Activated CD4-positive, alpha-beta T cell treated with anti-CD3 and anti-CD28 coated beads for 36 hours (primary cell): ENCODE results near the gene RAB31. TPM values are rescaled to one million over a fixed set of nuclear protein-coding genes. Genes with fewer than 3 reads are reported as not detected.

ENCODE experiments used
- ATAC-seq: fragments of 200-7000 bp; cut with Tn5 transposase; one replicate; pipeline ENCODE4 v1.10.0; 2021; ENCODE audit warnings: mild to moderate bottlenecking, moderate library complexity
- CTCF ChIA-PET: fragments of 350-600 bp; sonication (Branson Sonifier 250); formaldehyde crosslinking; loops from one replicate; lab custom pipeline; 2021; ENCODE audit warnings: antibody characterized with exemption; lab: Charles Lee
- POLR2A ChIA-PET: fragments of 350-600 bp; sonication (Branson Sonifier 250); formaldehyde crosslinking; loops from one replicate; lab custom pipeline; 2021; ENCODE audit warnings: antibody characterized with exemption, inconsistent platforms; lab: Charles Lee
- DNase-seq: peaks from one replicate; pipeline ENCODE4 v3.0.0-alpha.2; 2020
- H3K27ac Mint-ChIP-seq: one replicate; pipeline ENCODE4 v1.8.0; 2021; ENCODE audit warnings: mixed read lengths
- H3K27me3 Mint-ChIP-seq: one replicate; pipeline ENCODE4 v1.8.0; 2021; ENCODE audit warnings: mixed read lengths
- H3K36me3 Mint-ChIP-seq: one replicate; pipeline ENCODE4 v1.8.0; 2021; ENCODE audit warnings: low read depth, mixed read lengths
- H3K4me1 Mint-ChIP-seq: one replicate; pipeline ENCODE4 v1.8.0; 2021; ENCODE audit warnings: mixed read lengths
- H3K4me3 Mint-ChIP-seq: one replicate; pipeline ENCODE4 v1.8.0; 2021; ENCODE audit warnings: mild to moderate bottlenecking, moderate library complexity, mixed read lengths
- H3K9me3 Mint-ChIP-seq: one replicate; pipeline ENCODE4 v1.8.0; 2021; ENCODE audit warnings: low read depth, mixed read lengths
- intact Hi-C, 2 experiments: fragments of 100-400 bp; cut with DNase I in 1 of 2; cut with micrococcal nuclease in 1 of 2; formaldehyde crosslinking; loops; one replicate each; pipeline versions ENCODE4 v1.14.2 to v1.15.1; 2022 to 2024; cut with DNase I, micrococcal nuclease
- total RNA-seq, 2 experiments: library from RNA; stranded (reverse); gene quantifications; one replicate each; pipeline ENCODE4 v1.2.3, GENCODE V29; 2021

RAB31 gene
- total RNA-seq, 2 experiments from 2014 or later: 0.48 to 1.8 TPM

DNA sequence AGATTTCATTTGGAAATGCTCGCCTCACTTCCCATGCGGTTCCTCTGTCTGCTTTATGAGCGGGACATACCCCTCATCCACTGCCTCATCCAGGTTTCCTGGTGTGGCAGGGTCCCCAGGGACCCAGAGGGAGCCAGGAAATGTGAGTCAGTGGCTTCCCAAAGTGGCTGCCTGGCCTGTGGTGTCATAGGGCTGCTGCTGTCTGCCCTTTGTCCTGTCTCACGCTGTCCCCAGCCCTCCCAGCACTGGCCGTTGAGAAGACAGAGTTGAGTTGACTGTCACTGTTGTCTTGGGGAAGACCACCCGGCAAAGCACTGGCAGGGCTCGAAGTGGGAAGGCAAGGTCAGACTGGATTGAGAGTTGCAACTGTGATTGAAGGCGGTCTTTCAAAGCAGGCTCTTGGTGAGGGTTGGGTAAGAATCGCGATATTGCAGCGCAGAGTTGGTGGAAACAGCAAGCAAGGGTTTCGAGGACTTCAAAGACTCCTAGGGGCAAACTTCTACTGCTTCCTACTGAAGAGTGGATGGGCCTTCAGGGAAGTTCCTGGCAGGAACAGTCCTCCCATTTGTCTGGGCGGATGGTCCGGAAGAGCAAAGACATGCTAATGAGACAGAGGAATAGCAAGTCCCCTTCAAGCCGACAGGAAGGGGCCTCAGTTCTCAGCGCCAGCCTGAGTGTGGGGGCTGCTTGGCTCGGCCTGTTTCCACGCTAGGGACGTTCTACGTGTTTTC, 33.9 kb downstream of the RAB31 start:
- ATAC-seq (no peak), DNase-seq (no peak)
- H3K36me3 Mint-ChIP-seq: no peaks in the 10 kb centered on the region
- peaks cover 21% of the 10 kb centered on the region for H3K27me3 Mint-ChIP-seq
- ChIA-PET POLR2A (no interaction called here), CTCF (no interaction called here)
- no peak overlapping the region for H3K27ac Mint-ChIP-seq
- no peak overlapping the region for H3K4me3 Mint-ChIP-seq
- no peaks in the 10 kb centered on the region for H3K4me1 Mint-ChIP-seq
- intact Hi-C loops: no loop called here
- H3K9me3 Mint-ChIP-seq: no peaks in the 10 kb centered on the region

DNA sequence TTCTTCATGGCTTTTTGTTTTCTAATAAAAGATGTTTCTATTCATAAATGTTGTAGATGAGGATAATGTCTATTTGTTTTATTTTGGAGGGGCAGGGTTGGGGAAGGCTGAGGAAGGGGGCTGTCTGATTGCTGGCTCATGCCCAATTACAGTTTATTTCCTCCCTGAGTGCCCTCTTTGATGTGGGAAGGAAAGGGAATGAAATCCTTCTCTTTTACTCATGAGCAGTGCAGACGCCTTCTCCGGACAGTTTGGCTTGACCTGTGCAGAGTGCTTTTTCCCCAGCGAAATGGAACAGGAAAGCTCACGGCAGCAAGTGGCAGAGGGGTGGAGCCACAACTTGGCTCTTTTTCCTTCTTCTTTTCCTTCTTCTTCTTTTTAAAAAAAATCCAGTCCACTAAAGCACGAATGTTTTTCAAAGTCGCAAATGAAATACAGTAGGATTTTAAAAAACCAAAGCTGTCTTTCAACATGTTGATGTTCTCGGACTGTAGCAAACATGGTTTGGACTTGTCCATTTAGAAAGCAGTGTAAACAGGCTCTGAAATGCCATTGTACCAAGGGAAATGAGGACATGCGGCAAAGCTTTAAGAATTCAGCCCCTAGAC, 34.5 kb downstream of the RAB31 start:
- intact Hi-C loops: no loop called here
- ATAC-seq (no peak), DNase-seq (no peak)
- ChIA-PET POLR2A (no interaction called here), CTCF (interaction anchor here (1.0 kb wide), 1 partner anchor 11 kb away, joined by 3 read pairs; no protein-coding TSS in a partner anchor)
- H3K4me3 Mint-ChIP-seq: no peak overlapping the region
- H3K36me3 Mint-ChIP-seq: no peaks in the 10 kb centered on the region
- no peaks in the 10 kb centered on the region for H3K9me3 Mint-ChIP-seq
- no peak overlapping the region for H3K27ac Mint-ChIP-seq
- H3K4me1 Mint-ChIP-seq: no peaks in the 10 kb centered on the region
- peaks cover 21% of the 10 kb centered on the region for H3K27me3 Mint-ChIP-seq

DNA sequence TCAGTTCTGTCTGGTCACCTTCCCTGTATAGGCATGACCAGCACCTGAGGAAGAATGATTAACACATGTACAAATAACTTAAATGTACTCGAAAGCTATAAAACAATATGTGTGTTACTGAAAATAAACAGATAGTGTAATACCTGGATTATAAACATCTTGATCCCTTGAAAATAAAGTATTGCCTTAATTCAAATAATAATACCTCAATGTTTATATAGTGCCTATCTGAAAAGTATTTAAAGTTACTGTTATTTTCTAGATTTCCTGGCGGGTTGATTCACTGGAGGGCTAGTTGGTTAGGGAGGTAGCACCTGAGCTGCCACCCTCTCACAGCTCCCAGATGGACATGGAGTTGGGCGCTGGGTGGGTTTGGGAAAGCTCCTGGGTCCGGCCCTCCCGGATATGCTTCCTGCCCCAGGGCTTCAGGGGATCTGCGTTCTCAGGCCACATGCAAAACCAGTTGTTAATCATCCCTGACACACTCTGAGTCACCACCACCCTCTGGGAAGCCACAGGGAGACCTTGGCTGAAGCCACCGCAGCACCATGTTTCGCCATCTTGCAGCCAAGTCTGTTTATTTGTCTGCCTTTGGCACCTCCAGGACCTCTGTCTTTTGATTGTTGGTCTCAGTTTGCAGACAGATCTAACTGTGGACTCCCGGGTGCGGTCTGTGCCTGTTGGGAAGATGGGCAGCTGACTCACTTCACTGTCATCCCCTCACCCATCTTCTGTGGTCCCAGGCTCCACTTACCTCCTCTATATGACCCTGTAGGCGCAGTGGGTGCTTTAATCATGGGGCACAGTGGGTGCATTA, 35.3 kb downstream of the RAB31 start:
- intact Hi-C loops: no loop called here
- POLR2A ChIA-PET: no interaction called here
- DNase-seq: peak; percentile 24
- H3K4me1 Mint-ChIP-seq: no peaks in the 10 kb centered on the region
- H3K27me3 Mint-ChIP-seq: peaks cover 21% of the 10 kb centered on the region
- H3K36me3 Mint-ChIP-seq: no peaks in the 10 kb centered on the region
- no peaks in the 10 kb centered on the region for H3K9me3 Mint-ChIP-seq
- no peak overlapping the region for H3K27ac Mint-ChIP-seq
- H3K4me3 Mint-ChIP-seq: no peak overlapping the region
- ATAC-seq: no peak
- CTCF ChIA-PET: interaction anchor here (1.0 kb wide), 1 partner anchor 12 kb away, joined by 3 read pairs; no protein-coding TSS in a partner anchor

DNA sequence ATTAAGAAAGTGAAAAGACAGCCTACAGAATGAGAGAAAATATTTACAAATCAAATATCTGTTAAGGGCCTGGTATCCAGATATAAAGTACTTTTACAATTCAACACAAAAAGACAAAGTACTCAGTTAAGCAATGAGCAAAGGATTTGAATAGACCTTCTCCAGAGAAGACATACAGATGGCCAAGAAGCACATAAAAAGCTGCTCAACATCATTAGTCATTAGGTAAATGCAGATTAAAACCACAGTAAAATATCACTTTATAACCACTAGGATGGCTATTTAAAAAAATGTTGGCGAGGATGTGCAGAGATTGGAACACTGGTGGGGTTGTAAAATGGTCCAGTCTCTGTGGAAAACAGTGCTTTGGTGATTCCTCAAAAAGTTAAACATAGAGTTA, 38.9 kb downstream of the RAB31 start:
- DNase-seq: no peak
- Mint-ChIP-seq H3K36me3 (no peaks in the 10 kb centered on the region), H3K9me3 (no peaks in the 10 kb centered on the region), H3K4me3 (no peak overlapping the region), H3K27me3 (peaks cover 17% of the 10 kb centered on the region), H3K27ac (no peak overlapping the region), H3K4me1 (no peaks in the 10 kb centered on the region)
- ATAC-seq: no peak
- intact Hi-C loops: loop anchor here in 1 of 2 experiments (5.0 kb wide), 1 partner anchor 120 kb away; no protein-coding TSS in a partner anchor
- ChIA-PET POLR2A (no interaction called here), CTCF (no interaction called here)

DNA sequence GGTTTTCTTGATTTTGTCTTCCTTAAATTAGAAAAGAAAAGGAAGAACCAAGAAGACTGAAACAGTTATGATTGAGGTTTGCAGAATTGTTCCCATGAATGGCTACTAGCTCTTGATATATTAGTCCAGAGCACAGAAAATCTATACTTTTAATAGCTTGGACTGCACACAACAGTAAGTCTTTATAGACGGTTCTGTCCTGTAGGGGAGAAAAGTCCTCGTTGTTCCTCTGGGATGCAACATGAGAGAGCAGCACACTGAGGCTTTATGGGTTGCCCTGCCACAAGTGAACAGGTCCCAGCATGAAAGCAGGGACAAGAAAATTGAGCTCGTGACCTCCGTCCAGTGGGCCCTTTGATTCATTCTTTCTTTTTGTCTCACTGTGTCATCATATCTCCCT, 41.5 kb downstream of the RAB31 start:
- Mint-ChIP-seq H3K4me3 (no peak overlapping the region), H3K27ac (no peak overlapping the region), H3K36me3 (no peaks in the 10 kb centered on the region), H3K27me3 (peaks cover 4% of the 10 kb centered on the region), H3K4me1 (no peaks in the 10 kb centered on the region), H3K9me3 (no peaks in the 10 kb centered on the region)
- ATAC-seq: no peak
- intact Hi-C loops: loop anchor here in 1 of 2 experiments (5.0 kb wide), 1 partner anchor 122 kb away; no protein-coding TSS in a partner anchor
- CTCF ChIA-PET: interaction anchor here (0.6 to 1.2 kb wide), 2 partner anchors 16 to 599 kb away, joined by 3 to 4 read pairs; no protein-coding TSS in a partner anchor
- POLR2A ChIA-PET: no interaction called here
- no peak for DNase-seq

DNA sequence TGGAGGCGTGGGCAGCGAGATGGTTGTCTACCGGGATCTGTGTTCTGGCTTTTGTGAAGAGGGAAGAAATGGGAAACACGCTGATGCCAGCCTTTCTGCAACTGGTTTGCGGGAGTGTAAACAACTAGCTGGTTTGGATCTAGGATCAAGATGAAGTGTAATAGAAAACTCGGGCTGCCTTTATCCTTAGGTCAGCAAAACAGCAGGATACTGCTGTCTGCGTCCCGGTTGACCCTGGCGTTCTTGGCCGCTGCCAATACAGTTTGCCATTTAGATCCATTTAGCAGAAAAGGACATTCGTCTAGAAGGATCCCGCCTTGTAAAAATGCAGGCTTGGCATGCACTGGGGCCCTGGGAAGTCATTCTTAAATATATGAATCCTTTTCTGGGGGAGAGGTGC, 42.0 kb downstream of the RAB31 start:
- intact Hi-C loops: no loop called here
- H3K9me3 Mint-ChIP-seq: no peaks in the 10 kb centered on the region
- ATAC-seq (no peak), DNase-seq (no peak)
- H3K36me3 Mint-ChIP-seq: no peaks in the 10 kb centered on the region
- peaks cover under 1% of the 10 kb centered on the region for H3K27me3 Mint-ChIP-seq
- no peaks in the 10 kb centered on the region for H3K4me1 Mint-ChIP-seq
- no peak overlapping the region for H3K4me3 Mint-ChIP-seq
- CTCF ChIA-PET: interaction anchor here (1.2 kb wide), 1 partner anchor 15 kb away, joined by 4 read pairs; no protein-coding TSS in a partner anchor
- no peak overlapping the region for H3K27ac Mint-ChIP-seq
- POLR2A ChIA-PET: no interaction called here

DNA sequence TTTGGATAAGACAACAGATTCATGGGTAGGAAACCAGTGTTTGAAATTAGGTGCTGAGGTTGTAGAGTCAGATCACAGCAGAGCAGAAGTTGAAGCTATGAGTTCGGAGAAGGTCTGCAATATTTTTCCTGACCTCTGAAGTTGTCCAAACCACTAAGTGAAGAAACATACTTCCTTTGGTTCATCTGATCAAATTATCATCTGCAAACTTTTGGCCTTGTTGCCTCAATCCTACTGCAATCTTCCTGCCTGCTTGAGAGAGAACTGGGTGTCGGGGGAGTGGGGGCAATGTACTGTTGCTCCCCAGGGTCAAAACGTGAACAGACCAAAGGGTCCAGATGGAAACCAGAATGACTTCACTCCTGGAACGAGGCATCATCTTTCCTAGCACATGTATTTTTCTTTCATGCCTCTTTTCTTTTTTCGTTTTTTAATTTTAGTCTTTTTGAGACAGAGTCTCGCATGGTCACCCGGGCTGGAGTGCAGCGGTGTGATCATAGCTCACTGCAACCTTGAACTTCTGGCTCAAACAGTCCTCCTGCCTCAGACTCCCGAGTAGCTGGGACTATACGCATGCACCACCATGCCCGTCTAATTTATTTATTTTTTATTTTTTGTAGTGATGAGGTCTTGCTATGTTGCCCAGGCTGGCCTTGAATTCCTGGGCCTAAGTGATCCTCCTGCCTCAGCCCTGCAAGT, 42.7 kb downstream of the RAB31 start:
- no peaks in the 10 kb centered on the region for H3K9me3 Mint-ChIP-seq
- DNase-seq: no peak
- ATAC-seq: no peak
- H3K4me1 Mint-ChIP-seq: no peaks in the 10 kb centered on the region
- intact Hi-C loops: no loop called here
- ChIA-PET POLR2A (interaction anchor here (0.6 kb wide), 1 partner anchor 1764 kb away, joined by 4 read pairs; no protein-coding TSS in a partner anchor), CTCF (no interaction called here)
- no peak overlapping the region for H3K27ac Mint-ChIP-seq
- no peak overlapping the region for H3K4me3 Mint-ChIP-seq
- H3K36me3 Mint-ChIP-seq: no peaks in the 10 kb centered on the region
- no peaks in the 10 kb centered on the region for H3K27me3 Mint-ChIP-seq

- DNase-seq: no peak
- no peaks in the 10 kb centered on the region for H3K36me3 Mint-ChIP-seq
- CTCF ChIA-PET: no interaction called here
- POLR2A ChIA-PET: no interaction called here
- no peaks in the 10 kb centered on the region for H3K27me3 Mint-ChIP-seq
- no peak for ATAC-seq
- H3K27ac Mint-ChIP-seq: no peak overlapping the region
- H3K4me1 Mint-ChIP-seq: no peaks in the 10 kb centered on the region
- no peak overlapping the region for H3K4me3 Mint-ChIP-seq
- intact Hi-C loops: no loop called here
- no peaks in the 10 kb centered on the region for H3K9me3 Mint-ChIP-seq
These were observed 43.4 kb downstream of the RAB31 start for GRCh38 chr18:9751371-9752031.

DNA sequence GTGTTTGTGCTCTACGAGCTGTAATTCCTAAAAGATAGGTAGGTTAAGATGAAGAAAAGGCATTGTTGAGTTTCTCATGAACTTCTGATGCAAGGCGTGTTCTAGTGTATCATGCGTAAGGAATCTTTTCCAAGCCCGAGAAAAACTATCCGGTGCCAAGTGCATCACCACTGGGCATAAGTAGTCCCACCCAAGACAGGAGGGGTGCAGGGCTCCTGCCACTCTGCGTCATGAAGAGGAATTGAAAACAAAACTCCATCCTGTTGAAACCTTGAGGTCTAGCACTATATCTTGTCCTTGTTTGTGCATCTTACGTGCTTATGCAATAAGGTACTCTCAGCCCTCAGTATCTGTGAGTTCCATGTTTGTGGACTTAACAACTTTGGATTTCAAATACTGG, 45.7 kb downstream of the RAB31 start:
- ChIA-PET POLR2A (no interaction called here), CTCF (interaction anchor here (0.7 kb wide), 1 partner anchor 9 kb away, joined by 3 read pairs; no protein-coding TSS in a partner anchor)
- no peak overlapping the region for H3K4me3 Mint-ChIP-seq
- peaks cover 7% of the 10 kb centered on the region for H3K27me3 Mint-ChIP-seq
- no peaks in the 10 kb centered on the region for H3K4me1 Mint-ChIP-seq
- no peaks in the 10 kb centered on the region for H3K9me3 Mint-ChIP-seq
- H3K36me3 Mint-ChIP-seq: no peaks in the 10 kb centered on the region
- H3K27ac Mint-ChIP-seq: no peak overlapping the region
- ATAC-seq: no peak
- no peak for DNase-seq
- intact Hi-C loops: no loop called here

DNA sequence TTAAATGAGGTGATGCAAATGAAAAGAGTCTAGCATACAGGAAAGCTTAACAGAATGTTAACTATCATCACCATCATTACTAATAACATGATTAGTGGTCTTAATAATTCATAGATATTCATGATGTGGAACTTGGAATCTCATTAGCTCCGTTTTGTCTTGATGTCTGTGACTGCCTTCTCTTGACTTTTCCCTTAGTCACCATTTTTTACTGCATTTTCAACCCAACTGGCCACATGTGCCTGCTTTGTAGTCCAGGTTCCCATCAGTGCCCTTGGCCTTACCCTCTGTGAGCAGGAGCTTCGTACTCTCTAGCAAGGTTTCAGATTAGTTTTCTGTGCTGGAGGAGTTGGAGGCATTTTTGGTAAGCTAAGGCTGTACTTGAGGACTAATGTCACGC, 47.0 kb downstream of the RAB31 start:
- DNase-seq (no peak), ATAC-seq (no peak)
- Mint-ChIP-seq H3K4me1 (no peaks in the 10 kb centered on the region), H3K27ac (no peak overlapping the region), H3K27me3 (peaks cover 8% of the 10 kb centered on the region), H3K9me3 (no peaks in the 10 kb centered on the region), H3K4me3 (no peak overlapping the region), H3K36me3 (no peaks in the 10 kb centered on the region)
- intact Hi-C loops: no loop called here
- POLR2A ChIA-PET: no interaction called here
- CTCF ChIA-PET: interaction anchor here (0.8 kb wide), 1 partner anchor 15 kb away, joined by 4 read pairs; no protein-coding TSS in a partner anchor
